Measurements from ENCODE around the gene CTU2. TPM values are rescaled to one million over a fixed set of nuclear protein-coding genes. Genes with fewer than 3 reads are reported as not detected.

CTU2 gene
- total and polyA plus RNA-seq, 2 of the 8 experiments (the other 6 are each of a cell fraction or from before 2014, with no cell fraction given): 32.7 to 42.9 TPM

GRCh38 chr16:88762258-88762870, 56.1 kb downstream of the CTU2 start (continued):
- TF ChIP-seq RXRA (IDR thresholded peaks at IDR 0.05; ENCODE audit: insufficient read depth, low read depth, low read length): no peak
- TF ChIP-seq TEAD4 (IDR thresholded peaks at IDR 0.05; ENCODE audit: low read depth, low read length): no peak
- no peak for TF ChIP-seq RAD21 (IDR thresholded peaks at IDR 0.05 in 1 of 2, conservative IDR thresholded peaks at IDR 0.05 in 1 of 2; ENCODE audit: low read depth in 2 of 2, low read length in 2 of 2)
- TF ChIP-seq ATF3 (IDR thresholded peaks at IDR 0.05; ENCODE audit: insufficient read depth, low read depth, low read length): no peak
- TF ChIP-seq KDM4A (IDR thresholded peaks at IDR 0.05; ENCODE audit: low read depth, low read length, severe bottlenecking): no peak
- TF ChIP-seq POLR2A (IDR thresholded peaks at IDR 0.05; ENCODE audit: control extremely low read depth in 1 of 2, low read depth in 2 of 2, low read length in 2 of 2): no peak
- no peak for TF ChIP-seq POLR2AphosphoS5 (IDR thresholded peaks at IDR 0.05; ENCODE audit: low read depth, low read length)
- TF ChIP-seq BACH1 (IDR thresholded peaks at IDR 0.05; ENCODE audit: low read length): no peak
- TF ChIP-seq CHD2 (IDR thresholded peaks at IDR 0.05; ENCODE audit: low read length): no peak
- TF ChIP-seq USF2 (IDR thresholded peaks at IDR 0.05; ENCODE audit: low read length): no peak

All from H1 (cell line).